Neural cell (in vitro differentiated cells): ENCODE data around the gene EPHA6.

Experiments used
- CTCF ChIP-seq: fragments of 450-650 bp; IDR thresholded peaks from 2 replicates; pipeline ENCODE4 v1.5.1; 2014; ENCODE audit warnings: antibody characterized with exemption, mild to moderate bottlenecking, moderate library complexity; ENCODE audit not compliant: poor library complexity, severe bottlenecking
- EP300 ChIP-seq: fragments of 450-650 bp; conservative IDR thresholded peaks from 2 replicates; pipeline ENCODE4 v1.6.1; 2014; ENCODE audit warnings: antibody characterized with exemption, mild to moderate bottlenecking, moderate library complexity; ENCODE audit not compliant: poor library complexity, severe bottlenecking
- EZH2 ChIP-seq: fragments of 200-600, 300-800 bp; shearing (Covaris generic), sonication (generic); IDR thresholded peaks from 2 replicates; pipeline ENCODE4 v1.6.1; 2014; ENCODE audit warnings: antibody characterized with exemption, low read length, borderline replicate concordance, mild to moderate bottlenecking; ENCODE audit not compliant: insufficient read depth, poor library complexity, severe bottlenecking
- MXI1 ChIP-seq: fragments of 450-650 bp; conservative IDR thresholded peaks from 2 replicates; pipeline ENCODE4 v1.6.1; 2014; ENCODE audit warnings: antibody characterized with exemption, mild to moderate bottlenecking; ENCODE audit not compliant: poor library complexity, severe bottlenecking
- POLR2AphosphoS5 ChIP-seq: IDR thresholded peaks from 2 replicates; pipeline ENCODE4 v1.6.1; 2012

- TF ChIP-seq POLR2AphosphoS5 (no peak), EP300 (no peak), CTCF (no peak), EZH2 (no peak), MXI1 (no peak)
These were observed 244.8 kb downstream of the EPHA6 start for GRCh38 chr3:97059168-97059567.
